HepG2 (cell line): ENCODE measurements around the gene MACROD2. TPM values are rescaled to one million over a fixed set of nuclear protein-coding genes. Genes with fewer than 3 reads are reported as not detected.

Experiments used
- ATAC-seq: fragments of 200-7000 bp; cut with Tn5 transposase; 3 replicates; pipeline ENCODE4 v1.9.1; 2020; ENCODE audit warnings: mild to moderate bottlenecking, moderate library complexity
- BruUV-seq: library from RNA; stranded (reverse); fragments of 400-500 nt; replicated peaks from 2 replicates; lab custom pipeline; 2021; lab: Mats Ljungman, UMichigan
- CTCF ChIA-PET: fragments of 300-600 bp; formaldehyde crosslinking; extraction: SDS; loops from one replicate; lab custom pipeline; 2021; ENCODE audit warnings: low total read pairs, inconsistent platforms, low intra/inter-chr PET ratio; lab: Yijun Ruan, JAX
- POLR2A ChIA-PET: fragments of 350-600 bp; sonication (Branson Sonifier 250); formaldehyde crosslinking; loops from one replicate; lab custom pipeline; 2020; ENCODE audit warnings: antibody characterized with exemption, inconsistent platforms; lab: Yijun Ruan, JAX
- DNase-seq: peaks from one replicate; pipeline ENCODE4 v3.0.0-alpha.2; 2015; ENCODE audit warnings: low spot score
- FAIRE-seq: peaks from 3 replicates; lab custom pipeline; 2011; peaks lifted over from hg19 to GRCh38; lab: Jason Lieb, UNC
- H2AFZ ChIP-seq: one replicate; pipeline ENCODE4 v1.6.1; 2011; ENCODE audit warnings: low read length, inconsistent platforms
- H3K27ac ChIP-seq: fragments of 300-600 bp; 3 replicates; pipeline ENCODE4 v1.8.0; 2011; ENCODE audit warnings: mixed run types, mild to moderate bottlenecking, mixed read lengths, low read length, inconsistent platforms; ENCODE audit not compliant: insufficient read depth; ENCODE audit errors: extremely low read length
- H3K27me3 ChIP-seq, 2 experiments: fragments of 200-600 bp in 1 of 2; 2 replicates in 1 of 2; 3 replicates in 1 of 2; pipeline versions ENCODE4 v1.6.0 to v1.8.0; 2011; ENCODE audit warnings: low read length in 2 of 2, mild to moderate bottlenecking in 2 of 2, moderate library complexity in 2 of 2, inconsistent platforms in 1 of 2; ENCODE audit not compliant: insufficient read depth in 2 of 2, control insufficient read depth in 1 of 2
- H3K36me3 ChIP-seq, 2 experiments: fragments of 200-600 bp in 1 of 2; replicated peaks in 1 of 2; 2 replicates in 1 of 2; 3 replicates in 1 of 2; pipeline versions ENCODE4 v1.5.1 to v1.8.0; 2011; ENCODE audit warnings: low read length in 2 of 2, inconsistent platforms in 1 of 2; ENCODE audit not compliant: insufficient read depth in 2 of 2, control insufficient read depth in 1 of 2
- H3K4me1 ChIP-seq: 2 replicates; pipeline ENCODE4 v1.5.1; 2012; ENCODE audit warnings: low read length, inconsistent platforms; ENCODE audit not compliant: insufficient read depth
- H3K4me2 ChIP-seq: 2 replicates; pipeline ENCODE4 v1.6.0; 2011; ENCODE audit warnings: low read depth, low read length, inconsistent platforms
- H3K4me3 ChIP-seq, 3 experiments: fragments of 200-600 bp in 1 of 3; sonication (generic), shearing (Covaris generic) in 1 of 3; replicated peaks in 1 of 3; 2 replicates each; pipeline ENCODE4 v1.5.1; 2011 to 2016; ENCODE audit warnings: low read length in 3 of 3, inconsistent platforms in 2 of 3, low read depth in 2 of 3, mild to moderate bottlenecking in 2 of 3, control low read depth in 1 of 3, mixed read lengths in 1 of 3; ENCODE audit not compliant: insufficient read depth in 1 of 3
- H3K79me2 ChIP-seq: one replicate; pipeline ENCODE4 v1.6.1; 2011; ENCODE audit warnings: low read length, inconsistent platforms; ENCODE audit not compliant: insufficient read depth
- H3K9ac ChIP-seq: 2 replicates; pipeline ENCODE4 v1.6.0; 2011; ENCODE audit warnings: mild to moderate bottlenecking, low read depth, low read length, inconsistent platforms; ENCODE audit not compliant: insufficient read depth
- H3K9me3 ChIP-seq: 2 replicates; pipeline ENCODE4 v1.5.1; 2012; ENCODE audit warnings: mild to moderate bottlenecking, low read length
- H4K20me1 ChIP-seq: 2 replicates; pipeline ENCODE4 v1.6.0; 2011; ENCODE audit warnings: inconsistent platforms, mild to moderate bottlenecking, low read length, moderate library complexity; ENCODE audit not compliant: insufficient read depth
- ATF6 ChIP-seq: sonication (generic); formaldehyde crosslinking; conservative IDR thresholded peaks from 2 replicates; pipeline ENCODE4 v1.4.0; 2020; ENCODE audit warnings: missing genetic modification reagents
- ERF ChIP-seq: IDR thresholded peaks from 2 replicates; pipeline ENCODE4 v1.6.1; 2018; ENCODE audit warnings: missing biosample characterization, missing genetic modification reagents
- ETS1 ChIP-seq: sonication (generic); formaldehyde crosslinking; IDR thresholded peaks from 2 replicates; pipeline ENCODE4 v1.4.0; 2020; ENCODE audit warnings: missing genetic modification reagents
- NCOA2 ChIP-seq: sonication (generic); formaldehyde crosslinking; IDR thresholded peaks from 2 replicates; pipeline ENCODE4 v1.8.0; 2022; ENCODE audit warnings: inconsistent platforms
- PAXIP1 ChIP-seq: sonication (generic); formaldehyde crosslinking; conservative IDR thresholded peaks from 2 replicates; pipeline ENCODE4 v1.4.0; 2020; ENCODE audit warnings: mild to moderate bottlenecking, missing genetic modification reagents, moderate library complexity
- SKIL ChIP-seq: sonication (generic); formaldehyde crosslinking; IDR thresholded peaks from 2 replicates; pipeline ENCODE4 v1.8.0; 2022; ENCODE audit warnings: missing genetic modification reagents, mild to moderate bottlenecking, moderate library complexity, borderline replicate concordance
- ZBTB3 ChIP-seq: sonication (generic); formaldehyde crosslinking; IDR thresholded peaks from 2 replicates; pipeline ENCODE4 v1.4.0; 2020; ENCODE audit warnings: low read depth, mild to moderate bottlenecking, moderate library complexity, missing genetic modification reagents, borderline replicate concordance
- ZNF546 ChIP-seq: sonication (generic); formaldehyde crosslinking; conservative IDR thresholded peaks from 2 replicates; pipeline ENCODE4 v1.8.1; 2023; ENCODE audit warnings: mild to moderate bottlenecking, missing genetic modification reagents
- ZNF558 ChIP-seq: sonication (generic); formaldehyde crosslinking; IDR thresholded peaks from 2 replicates; pipeline ENCODE4 v1.9.0; 2022; ENCODE audit warnings: mild to moderate bottlenecking, missing genetic modification reagents, borderline replicate concordance
- whole genome bisulfite sequencing: methylation state at CpG from one replicate; pipeline ENCODE4 v1.1.6; 2017; ENCODE audit warnings: low lambda C conversion rate; 5-methylcytosine and 5-hydroxymethylcytosine counted together
- in situ Hi-C: cut with HindIII; loops from 2 replicates; pipeline ENCODE4 v1.10.0; 2017; ENCODE audit warnings: low pct_unique_long_range_greater_than_20kb; ENCODE audit not compliant: extremely low pct_ligation_motif_present
- intact Hi-C: fragments of 100-400 bp; cut with micrococcal nuclease; formaldehyde crosslinking; loops from one replicate; pipeline ENCODE4 v1.10.0; 2022; ENCODE audit not compliant: unreplicated experiment
- polyA plus RNA-seq, 8 experiments: library from polyadenylated mRNA; depleted of rRNA in 3 of 8; stranded (reverse) in 7 of 8; unstranded in 1 of 8; fragments of >200 nt; fragmentation: Illumina TruSeq in 4 of 8; extraction: Trizol in 4 of 8; gene quantifications; 2 replicates each; pipeline versions ENCODE4 v1.2.1 to v1.2.3, GENCODE V29; 2011 to 2016; ENCODE audit warnings: low read depth in 4 of 8, missing spikeins in 1 of 8, mixed read lengths in 1 of 8; ENCODE audit not compliant: insufficient read depth in 1 of 8
- total RNA-seq, 5 experiments: library from RNA; depleted of rRNA; stranded (reverse); fragments of >200 nt; fragmentation: Illumina TruSeq; extraction: Trizol; gene quantifications; 2 replicates each; pipeline ENCODE4 v1.2.3, GENCODE V29; 2016; ENCODE audit warnings: low read depth in 1 of 5

MACROD2 gene
- total and polyA plus RNA-seq, 2 of the 13 experiments (the other 11 are each of a cell fraction or from before 2014, with no cell fraction given) = 0.13 to 0.51 TPM

- 28% methylated on average over 7 of the region's 7 CpGs for WGBS
- H3K4me2 ChIP-seq = no peak overlapping the region
- intact Hi-C loops (no loop called here), in situ Hi-C loops (loop anchor here (10.0 kb wide), 1 partner anchor 764 kb away; no protein-coding TSS in a partner anchor)
- H4K20me1 ChIP-seq = no peaks in the 10 kb centered on the region
- no peak for FAIRE-seq
- no peak overlapping the region for H3K4me3 ChIP-seq
- no peak overlapping the region for H3K9ac ChIP-seq
- H3K27ac ChIP-seq = no peak overlapping the region
- no peaks in the 10 kb centered on the region for H3K27me3 ChIP-seq
- POLR2A ChIA-PET = no interaction called here
- H3K36me3 ChIP-seq = no peaks in the 10 kb centered on the region
- no peak for DNase-seq
- CTCF ChIA-PET = no interaction called here
- TF ChIP-seq ERF (CRISPR knock-in tag) (no peak), NCOA2 (CRISPR knock-in tag) (no peak), SKIL (CRISPR knock-in tag) (no peak), ETS1 (CRISPR knock-in tag) (no peak), PAXIP1 (CRISPR knock-in tag) (no peak), ZBTB3 (CRISPR knock-in tag) (no peak), ZNF558 (CRISPR knock-in tag) (no peak), ZNF546 (no peak), ATF6 (CRISPR knock-in tag) (no peak)
- no peak for ATAC-seq
- no peak overlapping the region for H2AFZ ChIP-seq
- BruUV-seq = no TSS peak
- H3K79me2 ChIP-seq = no peaks in the 10 kb centered on the region
- no peaks in the 10 kb centered on the region for H3K9me3 ChIP-seq
- no peaks in the 10 kb centered on the region for H3K4me1 ChIP-seq
Observed at GRCh38 chr20:15711177-15711576, 1715.9 kb downstream of the MACROD2 start.
